Heart left ventricle (tissue), 16 donors: ENCODE measurements around the gene WWOX. TPM values are rescaled to one million over a fixed set of nuclear protein-coding genes. Genes with fewer than 3 reads are reported as not detected.

Source experiments
- ATAC-seq, 4 donors: fragments of 200-7000 bp; cut with Tn5 transposase; one replicate each; pipeline ENCODE4 v1.9.1; 2020 to 2022; ENCODE audit warnings: moderate library complexity in 4 of 4, mild to moderate bottlenecking in 3 of 4, moderate number of reproducible peaks in 1 of 4
- DNase-seq, 5 donors: peaks; one replicate each; pipeline ENCODE4 v3.0.0-alpha.2; 2020
- H3K27ac ChIP-seq, 12 donors: fragments of 200-600 bp; sonication (generic) in 4 of 12; one replicate each; pipeline versions ENCODE4 v1.5.0 to v1.8.0; 2016 to 2022; ENCODE audit warnings: mild to moderate bottlenecking in 2 of 12
- H3K27me3 ChIP-seq, 9 donors: fragments of 200-600 bp; sonication (generic) in 2 of 9; one replicate each; pipeline versions ENCODE4 v1.5.1 to v1.8.0; 2016 to 2022; ENCODE audit warnings: mild to moderate bottlenecking in 3 of 9
- H3K36me3 ChIP-seq, 9 donors: fragments of 200-600 bp; sonication (generic) in 2 of 9; one replicate each; pipeline versions ENCODE4 v1.5.0 to v1.8.0; 2018 to 2022; ENCODE audit warnings: mild to moderate bottlenecking in 2 of 9
- H3K4me1 ChIP-seq, 12 donors: fragments of 200-600 bp; sonication (generic) in 4 of 12; one replicate each; pipeline versions ENCODE4 v1.5.0 to v1.8.0; 2016 to 2022; ENCODE audit warnings: mild to moderate bottlenecking in 3 of 12
- H3K4me3 ChIP-seq, 12 donors: fragments of 200-600 bp; sonication (generic) in 4 of 12; one replicate each; pipeline versions ENCODE4 v1.5.0 to v1.8.0; 2017 to 2022; ENCODE audit warnings: mild to moderate bottlenecking in 9 of 12, moderate library complexity in 4 of 12
- H3K9me3 ChIP-seq, 12 donors: fragments of 200-600 bp; sonication (generic) in 4 of 12; one replicate each; pipeline versions ENCODE4 v1.5.0 to v1.8.0; 2016 to 2022; ENCODE audit warnings: mild to moderate bottlenecking in 1 of 12
- POLR2A ChIP-seq, 2 donors: fragments of 450-650 bp; IDR thresholded peaks; one replicate each; pipeline ENCODE4 v1.6.1; 2017; ENCODE audit warnings: antibody characterized with exemption in 2 of 2, mild to moderate bottlenecking in 2 of 2, moderate library complexity in 2 of 2
- whole genome bisulfite sequencing, 4 donors: extraction: QIAGEN DNeasy Blood & Tissue Kit in 2 of 4; methylation state at CpG; one replicate each; pipeline versions ENCODE4 v1.1.5 to v1.1.7; 2013 to 2018; 5-methylcytosine and 5-hydroxymethylcytosine counted together
- intact Hi-C, 10 donors: fragments of 100-400 bp; cut with DNase I; formaldehyde crosslinking; loops; one replicate each; pipeline versions ENCODE4 v1.11.1 to v1.14.2; 2022
- polyA plus RNA-seq, 2 donors: library from polyadenylated mRNA; stranded (reverse); fragments of 200-250 nt; gene quantifications; one replicate each; pipeline ENCODE4 v1.2.3, GENCODE V29; 2013
- total RNA-seq, 9 donors: library from RNA; depleted of rRNA in 2 of 9; stranded (reverse); fragments of >200 nt in 2 of 9; fragmentation: NEBNext Ultra II Directional in 3 of 9; extraction: Animal tissue kit (Norgen Biotek cat#: 25700) in 3 of 9; gene quantifications; one replicate each; pipeline versions ENCODE4 v1.1.0 to v1.2.4, GENCODE V29; 2016 to 2023
- TF ChIP-seq, protein P1 (sequence below), 12 donors: fragments of 200-600 bp; sonication (generic) in 4 of 12; IDR thresholded peaks; one replicate each; pipeline versions ENCODE4 v1.5.0 to v1.8.0; 2018 to 2022; ENCODE audit warnings: antibody characterized with exemption in 12 of 12, mild to moderate bottlenecking in 5 of 12
- donor health status: ischemic (EF 13 %, LVEDD 7.1; RV severe dilation, severe dysfunction).
- donor health status: healthy with polysubstance abuse.
- donor health status: DM: no; HTN: yes; CAD: no.
- donor health status: DM: no; HTN: no; CAD: no.
- donor health status: ischemic (EF 25% LVEDD 6.9; RV normal size, moderate dysfunction).
- donor health status: ischemic (EF 25% LVEDD 5.7; RV mildly dilated, moderate dysfunction).
- donor health status: healthy.
- donor health status: DM: yes; HTN: yes; CAD: no.
- donor health status: ischemic (EF 35%, LVEDD 5.7; RV mildly dilated, moderate dysfunction).
- donor health status: nonischemic (EF 11% LVEDD 7.7; RV severe dilation, severe dysfunction).
- donor health status: DM: yes; HTN: yes; CAD: no.
- donor health status: PGD.
- donor health status: ischemic (EF 29% LVEDD 5.4; RV normal size, mild dysfunction).
- donor health status: nonischemic (EF 23%, LVEDD 6.1; RV moderate dilation, normal function).

Gene WWOX
- total and polyA plus RNA-seq, 11 donors = 4.3 to 18.3 (median 9.1) TPM

GRCh38 chr16:79165506-79165905 lies 1066.1 kb downstream of the WWOX start:
- intact Hi-C loops = no loop called here
- Histone ChIP-seq H3K4me3 (no peak overlapping the region), H3K27me3 (no peaks in the 10 kb centered on the region), H3K9me3 (peaks cover 0 to 10% (median 2%) of the 10 kb centered on the region in 12 donors), H3K4me1 (peaks cover 0 to 30% (median 0%) of the 10 kb centered on the region in 12 donors), H3K27ac (no peak overlapping the region), H3K36me3 (no peaks in the 10 kb centered on the region)
- ATAC-seq (no peak), DNase-seq (no peak)
- TF ChIP-seq POLR2A (IDR thresholded peaks at IDR 0.05) = no peak
- TF ChIP-seq, protein P1, sequence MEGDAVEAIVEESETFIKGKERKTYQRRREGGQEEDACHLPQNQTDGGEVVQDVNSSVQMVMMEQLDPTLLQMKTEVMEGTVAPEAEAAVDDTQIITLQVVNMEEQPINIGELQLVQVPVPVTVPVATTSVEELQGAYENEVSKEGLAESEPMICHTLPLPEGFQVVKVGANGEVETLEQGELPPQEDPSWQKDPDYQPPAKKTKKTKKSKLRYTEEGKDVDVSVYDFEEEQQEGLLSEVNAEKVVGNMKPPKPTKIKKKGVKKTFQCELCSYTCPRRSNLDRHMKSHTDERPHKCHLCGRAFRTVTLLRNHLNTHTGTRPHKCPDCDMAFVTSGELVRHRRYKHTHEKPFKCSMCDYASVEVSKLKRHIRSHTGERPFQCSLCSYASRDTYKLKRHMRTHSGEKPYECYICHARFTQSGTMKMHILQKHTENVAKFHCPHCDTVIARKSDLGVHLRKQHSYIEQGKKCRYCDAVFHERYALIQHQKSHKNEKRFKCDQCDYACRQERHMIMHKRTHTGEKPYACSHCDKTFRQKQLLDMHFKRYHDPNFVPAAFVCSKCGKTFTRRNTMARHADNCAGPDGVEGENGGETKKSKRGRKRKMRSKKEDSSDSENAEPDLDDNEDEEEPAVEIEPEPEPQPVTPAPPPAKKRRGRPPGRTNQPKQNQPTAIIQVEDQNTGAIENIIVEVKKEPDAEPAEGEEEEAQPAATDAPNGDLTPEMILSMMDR (IDR thresholded peaks at IDR 0.05) = no peak
- 90 to 92% (median 90%) methylated on average over 9 of the region's 9 CpGs for WGBS, 4 donors

- TF ChIP-seq POLR2A (IDR thresholded peaks at IDR 0.05) = no peak
- TF ChIP-seq, protein P1 (IDR thresholded peaks at IDR 0.05) = no peak
- DNase-seq = no peak
- Histone ChIP-seq H3K4me3 (no peak overlapping the region), H3K27ac (no peak overlapping the region), H3K9me3 (peaks cover 0 to 10% (median 2%) of the 10 kb centered on the region in 12 donors), H3K36me3 (no peaks in the 10 kb centered on the region), H3K27me3 (no peaks in the 10 kb centered on the region), H3K4me1 (peaks cover 0 to 33% (median 0%) of the 10 kb centered on the region in 12 donors)
- 94 to 97% (median 97%) methylated on average over 2 of the region's 2 CpGs for WGBS, 4 donors
- intact Hi-C loops = no loop called here
- no peak for ATAC-seq
Measured at GRCh38 chr16:79167893-79168292, 1068.4 kb downstream of the WWOX start.

DNA sequence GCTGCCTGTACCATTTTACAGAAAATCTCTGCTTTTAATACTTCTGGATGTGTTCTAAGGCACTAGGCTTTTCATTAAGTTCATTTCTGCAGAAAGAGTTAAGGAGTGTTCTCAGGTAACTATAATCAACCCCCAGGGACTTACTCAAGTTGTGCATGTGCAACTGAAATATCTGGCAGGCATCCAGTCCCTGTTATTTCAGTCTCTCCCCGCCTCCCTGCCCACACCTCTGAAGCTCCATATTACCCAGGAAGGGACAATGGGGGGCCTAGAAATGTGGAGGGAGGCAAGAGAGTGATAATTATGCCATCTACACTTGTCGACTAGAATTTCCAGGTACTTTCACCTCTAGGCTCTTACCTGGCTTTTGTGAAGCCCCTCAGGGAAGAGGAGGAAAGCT lies 1068.9 kb downstream of the WWOX start:
- H3K27me3 ChIP-seq = no peaks in the 10 kb centered on the region
- TF ChIP-seq POLR2A (IDR thresholded peaks at IDR 0.05) = no peak
- TF ChIP-seq, protein P1 (IDR thresholded peaks at IDR 0.05) = no peak
- no peaks in the 10 kb centered on the region for H3K36me3 ChIP-seq
- no peak overlapping the region for H3K4me3 ChIP-seq
- ATAC-seq (no peak), DNase-seq (no peak)
- peaks cover 0 to 30% (median 0%) of the 10 kb centered on the region in 12 donors for H3K4me1 ChIP-seq
- WGBS, 4 donors = 44 to 81% (median 65%) methylated on average over 2 of the region's 2 CpGs
- H3K9me3 ChIP-seq = peaks cover 0 to 10% (median 2%) of the 10 kb centered on the region in 12 donors
- intact Hi-C loops = no loop called here
- peak overlapping the region in 1 of 12 donors; percentile 10 for H3K27ac ChIP-seq

DNA sequence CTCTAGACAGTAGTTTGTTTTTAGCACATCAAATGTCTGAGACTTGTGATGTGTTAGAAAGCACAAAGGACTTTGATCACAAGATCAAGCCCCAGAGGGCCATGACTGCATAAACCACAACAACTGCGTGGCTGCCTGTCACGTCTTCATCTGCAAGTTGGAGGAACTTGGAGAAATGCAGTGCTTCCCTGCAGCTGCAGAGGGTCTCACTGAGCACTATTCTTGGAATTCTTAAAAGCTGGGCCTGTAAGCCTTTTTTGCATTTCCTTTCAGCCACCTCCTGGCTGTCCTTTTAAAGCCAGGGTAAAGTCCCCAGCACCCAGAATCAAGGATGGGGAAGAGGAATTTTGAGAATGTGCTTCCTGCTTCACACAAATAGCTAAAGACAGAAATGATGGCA lies 1069.8 kb downstream of the WWOX start:
- H3K4me3 ChIP-seq = no peak overlapping the region
- intact Hi-C loops = no loop called here
- H3K27me3 ChIP-seq = no peaks in the 10 kb centered on the region
- ATAC-seq = no peak
- DNase-seq = peak in 1 of 5 donors; percentile 39
- H3K36me3 ChIP-seq = no peaks in the 10 kb centered on the region
- peaks cover 0 to 10% (median 2%) of the 10 kb centered on the region in 12 donors for H3K9me3 ChIP-seq
- H3K27ac ChIP-seq = peak overlapping the region in 1 of 12 donors; percentile 17
- WGBS, 4 donors = 69 to 87% (median 73%) methylated on average over 2 of the region's 2 CpGs
- H3K4me1 ChIP-seq = peaks cover 0 to 24% (median 0%) of the 10 kb centered on the region in 12 donors
- TF ChIP-seq, protein P1 (IDR thresholded peaks at IDR 0.05) = no peak
- TF ChIP-seq POLR2A (IDR thresholded peaks at IDR 0.05) = no peak
